MM.1S (cell line): ENCODE measurements around the gene IL23R.

Experiments used
- CTCF ChIP-seq: fragments of 300-600 bp; sonication (generic); IDR thresholded peaks from 2 replicates; pipeline ENCODE4 v1.5.1; 2016; ENCODE audit warnings: antibody characterized with exemption, low read length, mixed read lengths
- EZH2 ChIP-seq: fragments of 300-600 bp; sonication (generic); optimal IDR thresholded peaks from 2 replicates; pipeline ENCODE3; 2017; ENCODE audit warnings: low read depth, mild to moderate bottlenecking, antibody characterized with exemption, low read length, mixed read lengths
- EZH2phosphoT487 ChIP-seq: fragments of 300-600 bp; sonication (generic); IDR thresholded peaks from 2 replicates; pipeline ENCODE4 v1.6.1; 2018; ENCODE audit warnings: antibody characterized with exemption, low read length

GRCh38 chr1:67124455-67124854, 41.8 kb upstream of the IL23R start:
- TF ChIP-seq CTCF: no peak
- TF ChIP-seq EZH2: no peak
- no peak for TF ChIP-seq EZH2phosphoT487
